ENCODE results near the gene GSTO2. TPM values are rescaled to one million over a fixed set of nuclear protein-coding genes. Genes with fewer than 3 reads are reported as not detected.

Gene GSTO2
- total RNA-seq, 2 experiments from 2014 or later: 0.77 to 1.2 TPM

DNA sequence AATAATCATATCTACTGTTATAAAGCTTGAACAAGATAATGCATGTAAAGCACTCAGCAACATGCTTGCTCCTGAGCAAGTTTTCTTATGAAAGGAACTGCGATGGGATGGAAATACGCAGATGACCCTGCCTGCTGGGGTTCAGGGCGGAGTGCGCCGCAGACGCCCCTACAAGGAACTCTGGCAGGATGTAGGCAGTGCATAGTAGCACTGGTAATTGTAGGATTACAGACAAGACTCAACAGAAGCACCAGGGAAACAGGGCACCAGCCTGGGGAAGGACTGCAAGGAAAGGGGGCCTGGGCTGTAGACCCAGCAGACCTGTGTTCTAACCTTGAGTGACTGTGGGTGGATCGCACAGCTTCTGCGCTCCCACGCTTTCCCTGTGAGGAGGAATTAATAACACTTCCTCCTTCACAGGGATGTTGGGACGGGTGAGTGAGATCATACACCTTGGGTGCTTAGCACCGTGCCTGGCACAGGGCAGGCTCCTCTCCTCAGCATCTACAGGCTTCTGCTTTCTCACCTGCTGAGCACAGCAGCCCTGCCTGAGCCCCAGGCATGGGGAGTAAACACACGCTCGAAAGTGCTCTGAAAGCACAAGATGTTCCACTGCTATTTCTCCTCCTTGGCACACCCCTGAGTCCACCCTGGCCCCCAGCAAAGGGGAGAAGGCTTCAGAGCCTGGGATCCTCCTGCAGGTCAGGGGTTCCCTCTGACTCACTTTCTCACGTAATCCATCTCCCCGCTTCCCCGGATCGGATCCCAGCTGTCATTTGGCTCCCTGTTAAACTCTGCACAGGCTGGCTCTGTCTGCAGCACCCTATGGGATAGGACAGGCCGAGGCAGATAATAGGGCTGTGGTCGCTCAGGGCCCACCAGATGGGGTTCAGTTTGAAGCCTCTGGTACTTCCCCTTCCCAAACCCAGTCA is 50.1 kb downstream of the GSTO2 start:
- no peaks in the 10 kb centered on the region for H3K27me3 ChIP-seq (ENCODE audit: control insufficient read depth in 1 of 2, insufficient read depth in 2 of 2, low read length in 2 of 2)
- DNase-seq: no peak
- H3K4me1 ChIP-seq (ENCODE audit: insufficient read depth, low read length): peaks cover 62% of the 10 kb centered on the region
- Mint-ChIP-seq H3K27ac (peak overlapping the region; percentile 88), H3K27me3 (no peaks in the 10 kb centered on the region), H3K36me3 (ENCODE audit: low read depth) (peaks cover 38% of the 10 kb centered on the region), H3K4me1 (ENCODE audit: low read depth) (peaks cover 74% of the 10 kb centered on the region), H3K4me3 (peak overlapping the region; percentile 30), H3K9me3 (no peaks in the 10 kb centered on the region)
- no peak overlapping the region for H3K27ac ChIP-seq (ENCODE audit: low read depth in 1 of 2, low read length in 2 of 2)
- H3K4me3 ChIP-seq (ENCODE audit: low read length): no peak overlapping the region
- CTCF ChIA-PET: no interaction called here
- no peak for ATAC-seq (ENCODE audit: poor library complexity)
- H3K36me3 ChIP-seq (ENCODE audit: insufficient read depth, low read length): peaks cover 40% of the 10 kb centered on the region
- TF ChIP-seq, protein P1, sequence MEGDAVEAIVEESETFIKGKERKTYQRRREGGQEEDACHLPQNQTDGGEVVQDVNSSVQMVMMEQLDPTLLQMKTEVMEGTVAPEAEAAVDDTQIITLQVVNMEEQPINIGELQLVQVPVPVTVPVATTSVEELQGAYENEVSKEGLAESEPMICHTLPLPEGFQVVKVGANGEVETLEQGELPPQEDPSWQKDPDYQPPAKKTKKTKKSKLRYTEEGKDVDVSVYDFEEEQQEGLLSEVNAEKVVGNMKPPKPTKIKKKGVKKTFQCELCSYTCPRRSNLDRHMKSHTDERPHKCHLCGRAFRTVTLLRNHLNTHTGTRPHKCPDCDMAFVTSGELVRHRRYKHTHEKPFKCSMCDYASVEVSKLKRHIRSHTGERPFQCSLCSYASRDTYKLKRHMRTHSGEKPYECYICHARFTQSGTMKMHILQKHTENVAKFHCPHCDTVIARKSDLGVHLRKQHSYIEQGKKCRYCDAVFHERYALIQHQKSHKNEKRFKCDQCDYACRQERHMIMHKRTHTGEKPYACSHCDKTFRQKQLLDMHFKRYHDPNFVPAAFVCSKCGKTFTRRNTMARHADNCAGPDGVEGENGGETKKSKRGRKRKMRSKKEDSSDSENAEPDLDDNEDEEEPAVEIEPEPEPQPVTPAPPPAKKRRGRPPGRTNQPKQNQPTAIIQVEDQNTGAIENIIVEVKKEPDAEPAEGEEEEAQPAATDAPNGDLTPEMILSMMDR (IDR thresholded peaks at IDR 0.05): no peak
- intact Hi-C loops (cut with DNase I, micrococcal nuclease): no loop called here
- H3K9me3 ChIP-seq (ENCODE audit: control insufficient read depth in 1 of 2, insufficient read depth in 1 of 2, low read length in 2 of 2): no peaks in the 10 kb centered on the region
- POLR2A ChIA-PET: interaction anchor here (1.2 to 6.1 kb wide), 2 partner anchors 17 to 20 kb away, joined by 3 to 38 read pairs; partner anchors contain the start of gene ITPRIP

DNA sequence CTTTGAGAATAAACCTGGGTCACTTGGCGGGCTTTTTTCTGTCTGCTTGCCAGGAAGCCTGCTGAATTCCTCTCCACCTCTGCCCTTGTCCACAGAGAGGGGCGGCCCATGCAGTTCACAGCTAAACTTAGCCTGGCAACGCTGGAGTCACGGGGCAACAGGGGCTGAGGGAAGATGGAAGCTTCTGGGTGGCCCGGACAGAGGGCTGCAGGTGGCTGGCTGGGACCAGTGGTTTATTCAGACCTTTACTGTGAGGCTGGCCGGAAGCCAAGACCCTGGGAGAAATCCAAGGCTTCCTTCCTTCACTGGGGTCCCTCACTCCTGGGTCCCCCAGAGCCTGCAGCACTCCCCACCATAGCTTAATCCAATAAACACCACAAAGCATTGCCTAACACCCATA is 52.2 kb downstream of the GSTO2 start:
- ATAC-seq (ENCODE audit: poor library complexity) (no peak), DNase-seq (no peak)
- peaks cover 31% of the 10 kb centered on the region for H3K36me3 Mint-ChIP-seq (ENCODE audit: low read depth)
- peaks cover 18% of the 10 kb centered on the region for H3K36me3 ChIP-seq (ENCODE audit: insufficient read depth, low read length)
- peak overlapping the region; percentile 81 for H3K4me3 Mint-ChIP-seq
- ChIA-PET POLR2A (interaction anchor here (0.8 to 6.1 kb wide), 7 partner anchors 8 to 32 kb away, joined by 3 to 43 read pairs (median 9); partner anchors contain the start of genes CFAP58 and ITPRIP), CTCF (interaction anchor here (0.9 to 3.1 kb wide), 7 partner anchors 9 to 32 kb away, joined by 3 to 12 read pairs (median 4); partner anchors contain the start of genes CFAP58 and ITPRIP)
- no peaks in the 10 kb centered on the region for H3K27me3 Mint-ChIP-seq
- H3K27ac Mint-ChIP-seq: peak overlapping the region; percentile 88
- H3K27me3 ChIP-seq (ENCODE audit: control insufficient read depth in 1 of 2, insufficient read depth in 2 of 2, low read length in 2 of 2): no peaks in the 10 kb centered on the region
- intact Hi-C loops (cut with DNase I, micrococcal nuclease): no loop called here
- H3K27ac ChIP-seq (ENCODE audit: low read depth in 1 of 2, low read length in 2 of 2): no peak overlapping the region
- H3K9me3 Mint-ChIP-seq: no peaks in the 10 kb centered on the region
- peaks cover 95% of the 10 kb centered on the region for H3K4me1 Mint-ChIP-seq (ENCODE audit: low read depth)
- H3K9me3 ChIP-seq (ENCODE audit: control insufficient read depth in 1 of 2, insufficient read depth in 1 of 2, low read length in 2 of 2): no peaks in the 10 kb centered on the region
- TF ChIP-seq, protein P1 (IDR thresholded peaks at IDR 0.05): no peak
- no peak overlapping the region for H3K4me3 ChIP-seq (ENCODE audit: low read length)
- peaks cover 82% of the 10 kb centered on the region for H3K4me1 ChIP-seq (ENCODE audit: insufficient read depth, low read length)

DNA sequence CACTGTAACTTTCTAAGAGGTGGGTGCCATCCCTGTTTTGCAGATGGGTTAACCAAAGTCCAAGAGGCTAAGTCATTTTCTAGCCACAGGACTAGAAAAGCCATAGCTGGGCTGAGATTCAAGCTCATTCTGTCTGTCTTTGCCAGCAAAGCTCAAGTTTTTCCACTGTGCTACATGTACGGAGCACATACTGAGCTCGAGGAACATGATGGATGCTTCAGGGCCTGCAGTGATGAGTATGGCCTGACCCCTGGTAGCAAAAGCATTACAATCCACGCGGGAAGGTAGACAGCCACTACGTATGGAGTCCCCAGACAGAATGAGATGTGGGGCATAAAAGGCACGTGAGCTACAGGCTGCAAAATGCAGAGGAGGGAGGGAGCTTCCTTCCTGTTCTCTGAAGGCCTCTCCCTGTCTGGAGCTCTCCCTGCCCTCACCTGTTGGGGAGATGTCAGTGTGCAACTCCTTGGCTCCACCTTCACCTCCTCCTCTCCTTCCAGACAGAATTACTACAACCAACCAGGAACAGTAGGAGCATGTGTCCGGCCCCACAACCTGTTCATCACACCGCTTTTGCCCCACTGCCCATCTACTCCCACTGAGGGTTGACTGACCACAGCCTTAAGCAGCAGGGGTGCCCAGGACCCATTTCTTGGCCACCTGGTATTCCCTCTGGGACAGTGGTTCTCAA is 52.9 kb downstream of the GSTO2 start:
- no peaks in the 10 kb centered on the region for H3K9me3 Mint-ChIP-seq
- H3K4me3 Mint-ChIP-seq: peak overlapping the region; percentile 81
- peaks cover 25% of the 10 kb centered on the region for H3K36me3 Mint-ChIP-seq (ENCODE audit: low read depth)
- DNase-seq (peak in 6 of 14 experiments; percentile 31 to 60 (median 43)), ATAC-seq (ENCODE audit: poor library complexity) (peak; percentile 79)
- ChIA-PET CTCF (interaction anchor here (0.9 to 3.1 kb wide), 8 partner anchors 10 to 47 kb away, joined by 3 to 12 read pairs (median 4); partner anchors contain the start of genes CFAP58 and ITPRIP), POLR2A (interaction anchor here (0.8 to 6.1 kb wide), 6 partner anchors 9 to 32 kb away, joined by 3 to 43 read pairs (median 9); partner anchors contain the start of genes CFAP58 and ITPRIP)
- Histone ChIP-seq H3K36me3 (ENCODE audit: insufficient read depth, low read length) (peaks cover 13% of the 10 kb centered on the region), H3K4me3 (ENCODE audit: low read length) (peak overlapping the region; percentile 22), H3K27ac (ENCODE audit: low read depth in 1 of 2, low read length in 2 of 2) (peak overlapping the region; percentile 39 to 79), H3K27me3 (ENCODE audit: control insufficient read depth in 1 of 2, insufficient read depth in 2 of 2, low read length in 2 of 2) (no peaks in the 10 kb centered on the region), H3K9me3 (ENCODE audit: control insufficient read depth in 1 of 2, insufficient read depth in 1 of 2, low read length in 2 of 2) (no peaks in the 10 kb centered on the region), H3K4me1 (ENCODE audit: insufficient read depth, low read length) (peaks cover 88% of the 10 kb centered on the region)
- intact Hi-C loops (cut with DNase I, micrococcal nuclease): loop anchor here in 1 of 2 experiments (1.0 to 2.0 kb wide), 2 partner anchors 14 to 17 kb away; partner anchors contain the start of gene ITPRIP
- TF ChIP-seq, protein P1 (IDR thresholded peaks at IDR 0.05): no peak
- peak overlapping the region; percentile 88 for H3K27ac Mint-ChIP-seq
- peaks cover 99% of the 10 kb centered on the region for H3K4me1 Mint-ChIP-seq (ENCODE audit: low read depth)
- H3K27me3 Mint-ChIP-seq: no peaks in the 10 kb centered on the region

All from CD4-positive, alpha-beta T cell (primary cell).